NCI-H128 (cell line): Measurements from ENCODE around the gene OR1F1.
"Not testable (repeated sequence)": the region's sequence is repeated elsewhere in the genome, so short reads cannot be mapped to it uniquely, and the experiment has no call there.

ENCODE experiments used
- DNase-seq: peaks from one replicate; lab custom pipeline; 2025; ENCODE audit not compliant: unreplicated experiment; lab: John Stamatoyannopoulos, UW

OR1F1 gene

DNA sequence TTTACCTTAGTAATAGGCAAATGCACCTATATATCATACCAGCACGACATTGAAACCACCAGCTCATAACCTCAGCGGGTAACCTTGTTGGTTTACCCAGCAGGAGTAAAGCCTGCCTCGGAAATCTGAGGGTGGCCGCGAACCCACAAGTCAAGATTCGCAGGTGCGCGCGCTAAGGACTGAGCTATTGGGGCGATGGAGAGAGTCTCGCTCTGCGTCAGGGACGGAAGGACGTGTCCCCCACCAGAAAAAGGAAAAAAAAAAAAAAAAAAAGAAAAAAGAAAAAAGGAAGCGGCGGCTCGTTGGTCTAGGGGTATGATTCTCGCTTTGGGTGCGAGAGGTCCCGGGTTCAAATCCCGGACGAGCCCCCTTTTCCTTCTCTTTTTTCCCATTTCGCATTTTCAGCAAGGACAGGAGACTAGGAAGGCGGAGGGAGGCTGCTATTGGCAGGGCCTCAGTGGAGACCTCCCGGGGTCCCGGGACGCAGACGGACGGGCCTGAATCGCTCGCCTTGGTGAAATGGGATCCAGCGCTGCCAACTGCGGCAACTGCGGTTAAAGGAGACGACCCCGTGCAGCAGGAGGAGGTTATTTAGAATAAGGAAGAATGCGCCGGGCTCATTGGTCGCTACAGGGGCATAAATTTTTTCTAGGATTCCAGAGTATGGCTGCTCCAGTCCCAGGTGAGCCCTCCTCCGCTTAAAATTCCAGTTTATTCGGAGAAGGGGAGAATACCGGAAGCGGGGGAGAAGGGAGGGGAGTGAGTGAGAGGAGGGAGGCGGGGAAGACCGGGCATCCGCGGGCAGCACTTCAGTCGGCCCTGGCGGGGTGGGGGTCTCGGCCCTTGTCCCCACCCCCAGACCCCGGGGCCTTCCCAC is at the start of gene OR1F1:
OR1F1 (plus strand) TSS at position 407 of the 877 bp plus-strand sequence.
- DNase-seq = no peak

GRCh38 chr16:3138342-3138741 is 49.7 kb upstream of the OR1F1 start:
- DNase-seq = no peak

- DNase-seq = no peak
These were observed 49.1 kb upstream of the OR1F1 start for GRCh38 chr16:3138823-3139426.

- DNase-seq = not testable (repeated sequence)
These were observed 48.4 kb upstream of the OR1F1 start for GRCh38 chr16:3139561-3139960.

GRCh38 chr16:3140603-3141427 is 47.2 kb upstream of the OR1F1 start:
- no peak for DNase-seq

- DNase-seq = no peak
These were observed 46.2 kb upstream of the OR1F1 start for GRCh38 chr16:3141781-3142311.

- DNase-seq = no peak
These were observed 45.7 kb upstream of the OR1F1 start for GRCh38 chr16:3142327-3142726.

DNA sequence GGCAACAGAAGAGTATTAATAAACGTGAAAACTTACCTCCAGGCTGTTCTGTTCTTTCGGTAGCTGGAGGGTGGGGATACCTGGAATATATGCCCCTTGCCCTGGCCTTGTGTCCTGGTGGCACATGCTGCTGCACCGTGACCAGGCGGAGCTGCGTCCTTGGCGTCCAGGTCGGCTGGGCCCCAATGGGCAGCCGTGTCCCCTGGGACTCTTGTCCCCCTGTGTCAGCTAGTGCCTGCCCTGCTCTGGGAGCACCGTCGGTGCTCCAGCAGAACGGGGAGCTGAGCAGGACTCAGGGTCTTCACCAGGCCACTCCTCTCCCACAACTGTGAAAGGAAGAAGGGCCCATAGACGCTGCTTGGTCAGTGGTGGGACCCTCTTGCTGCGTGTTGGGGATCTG is 45.2 kb upstream of the OR1F1 start:
- no peak for DNase-seq

- no peak for DNase-seq
These were observed 44.8 kb upstream of the OR1F1 start for GRCh38 chr16:3143189-3143588.

DNA sequence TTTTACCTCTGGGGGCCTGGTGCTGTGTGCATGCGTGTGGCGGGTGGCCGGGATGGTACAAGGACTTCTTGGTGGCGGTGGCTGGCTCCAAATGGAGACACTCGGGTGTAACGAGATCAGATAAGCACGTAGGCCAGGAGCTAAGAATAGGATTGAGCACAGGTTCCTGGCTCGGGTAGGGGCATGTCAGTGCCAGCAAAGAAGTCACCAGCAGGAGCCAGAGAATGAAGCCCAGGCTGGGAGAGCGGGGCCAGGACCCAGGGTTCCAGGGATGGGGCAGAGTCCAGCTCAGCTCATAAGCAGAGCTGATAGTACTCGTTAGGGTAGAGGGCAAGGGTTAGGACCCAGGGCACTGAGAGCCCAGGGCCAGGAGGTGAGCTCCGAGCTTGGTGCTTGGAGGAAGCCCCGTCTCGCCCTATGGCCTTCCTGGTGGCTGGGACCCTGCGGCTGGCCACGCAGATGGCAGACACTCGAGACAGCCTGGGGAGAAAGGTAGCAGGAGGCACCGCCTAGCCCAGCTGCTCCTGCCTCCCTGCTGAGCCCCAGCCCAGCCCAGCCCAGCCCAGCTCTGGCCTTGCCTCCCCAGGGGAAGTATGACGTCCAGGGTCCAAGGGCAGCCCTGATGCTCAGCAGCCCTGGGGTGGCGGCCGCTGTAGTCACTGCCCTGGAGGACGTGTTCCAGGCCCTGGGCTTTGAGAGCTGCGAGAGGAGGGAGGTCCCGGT is 44.2 kb upstream of the OR1F1 start:
- no peak for DNase-seq

- no peak for DNase-seq
These were observed 43.6 kb upstream of the OR1F1 start for GRCh38 chr16:3144321-3144983.

DNA sequence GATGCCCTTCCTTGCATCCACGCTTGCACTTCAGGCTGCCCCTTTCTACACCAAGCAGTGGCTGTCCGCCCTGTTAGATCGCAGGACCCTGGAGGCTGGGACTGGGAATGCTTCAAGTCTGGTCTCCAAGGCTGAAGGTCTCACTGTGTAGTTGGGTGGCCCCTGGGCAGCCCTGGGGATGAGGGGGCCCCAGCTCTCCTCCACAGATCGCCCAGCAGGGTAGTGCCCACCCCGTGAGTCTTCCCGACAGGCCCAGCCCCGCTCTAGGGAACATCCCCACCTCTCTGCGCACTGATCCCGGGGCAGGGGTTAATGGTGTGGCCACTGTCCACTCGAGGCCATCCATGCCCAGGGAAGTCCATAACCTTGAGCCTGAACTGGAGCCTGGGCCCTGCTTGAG is 42.9 kb upstream of the OR1F1 start:
- DNase-seq = no peak

DNA sequence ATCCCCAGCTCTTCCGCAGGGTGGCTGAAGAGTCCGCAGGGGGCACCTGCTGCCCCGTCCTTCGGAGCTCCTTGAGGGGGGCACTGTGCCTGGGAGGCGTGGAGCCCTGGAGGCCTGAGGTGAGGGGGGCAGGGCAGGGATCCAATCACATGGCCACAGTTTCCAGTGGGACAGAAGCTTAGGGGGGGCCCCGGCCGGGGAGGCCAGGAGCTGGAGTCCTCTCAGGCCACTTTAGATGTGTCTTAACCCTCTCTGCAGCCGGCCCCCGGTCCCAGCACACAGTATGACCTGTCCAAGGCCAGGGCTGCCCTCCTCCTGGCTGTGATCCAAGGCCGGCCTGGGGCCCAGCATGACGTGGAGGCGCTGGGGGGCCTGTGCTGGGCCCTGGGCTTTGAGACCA is 42.3 kb upstream of the OR1F1 start:
- DNase-seq = no peak

GRCh38 chr16:3147046-3147756 is 40.8 kb upstream of the OR1F1 start:
- no peak for DNase-seq

GRCh38 chr16:3147757-3148104 is 40.3 kb upstream of the OR1F1 start:
- DNase-seq = no peak

DNA sequence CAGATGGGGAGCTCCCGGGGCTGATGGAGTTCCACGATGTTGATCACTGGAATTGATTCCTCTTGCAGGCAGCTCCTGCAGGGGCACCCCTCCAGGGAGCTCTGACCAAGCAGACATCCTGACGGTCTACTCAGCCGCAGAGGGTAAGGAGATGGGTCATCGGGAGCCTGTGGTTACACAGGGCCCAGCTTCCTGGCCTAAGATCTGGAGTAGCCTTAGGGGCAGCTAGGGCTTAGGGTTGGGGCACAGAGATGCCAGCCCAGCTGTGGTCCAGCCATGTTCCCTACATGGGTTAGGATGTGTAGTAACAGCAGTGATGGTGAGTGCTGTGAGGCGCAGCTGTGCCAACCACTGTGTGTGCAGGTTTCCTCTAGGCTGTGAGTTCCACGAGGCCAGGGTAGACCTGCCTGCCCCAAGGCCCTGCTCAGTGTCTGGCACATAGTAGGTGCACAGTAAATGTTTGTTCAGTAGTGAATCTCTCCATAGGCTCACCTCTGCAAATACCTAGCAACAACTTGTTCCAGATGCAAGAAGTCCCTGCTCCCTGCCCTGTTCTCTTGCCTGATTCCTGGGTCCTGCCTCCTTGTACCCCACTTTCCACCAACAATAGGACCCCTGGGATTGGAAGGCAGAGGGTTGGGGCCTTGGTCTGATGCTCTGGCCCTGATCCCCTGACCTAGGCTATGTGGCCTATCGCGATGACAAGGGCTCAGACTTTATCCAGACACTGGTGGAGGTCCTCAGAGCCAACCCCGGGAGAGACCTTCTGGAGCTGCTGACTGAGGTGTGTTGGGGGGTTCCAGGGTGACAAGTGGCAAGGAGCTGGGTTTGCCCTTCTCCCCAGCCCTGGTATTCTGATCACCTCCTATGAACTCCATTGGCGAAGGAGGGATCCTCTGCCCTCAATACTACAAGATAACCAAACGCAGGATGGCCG is 39.5 kb upstream of the OR1F1 start:
- no peak for DNase-seq

DNA sequence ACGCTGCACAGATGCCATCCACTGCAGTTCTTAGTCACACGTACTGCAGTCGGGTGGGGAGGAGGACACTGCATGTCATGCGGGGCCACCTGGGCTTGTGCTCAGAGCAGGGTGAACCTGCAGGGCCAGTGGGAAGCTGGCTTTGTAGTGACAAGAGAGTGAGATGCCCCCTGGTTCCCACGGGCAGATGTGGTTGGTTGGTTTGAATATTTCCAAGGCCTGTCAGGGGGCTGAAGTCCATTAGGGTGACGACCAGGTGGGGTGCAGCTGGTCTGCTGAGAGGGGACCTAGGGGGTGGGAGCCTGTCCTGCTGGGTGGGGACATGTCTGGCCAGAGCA is 38.8 kb upstream of the OR1F1 start:
- DNase-seq = no peak

DNA sequence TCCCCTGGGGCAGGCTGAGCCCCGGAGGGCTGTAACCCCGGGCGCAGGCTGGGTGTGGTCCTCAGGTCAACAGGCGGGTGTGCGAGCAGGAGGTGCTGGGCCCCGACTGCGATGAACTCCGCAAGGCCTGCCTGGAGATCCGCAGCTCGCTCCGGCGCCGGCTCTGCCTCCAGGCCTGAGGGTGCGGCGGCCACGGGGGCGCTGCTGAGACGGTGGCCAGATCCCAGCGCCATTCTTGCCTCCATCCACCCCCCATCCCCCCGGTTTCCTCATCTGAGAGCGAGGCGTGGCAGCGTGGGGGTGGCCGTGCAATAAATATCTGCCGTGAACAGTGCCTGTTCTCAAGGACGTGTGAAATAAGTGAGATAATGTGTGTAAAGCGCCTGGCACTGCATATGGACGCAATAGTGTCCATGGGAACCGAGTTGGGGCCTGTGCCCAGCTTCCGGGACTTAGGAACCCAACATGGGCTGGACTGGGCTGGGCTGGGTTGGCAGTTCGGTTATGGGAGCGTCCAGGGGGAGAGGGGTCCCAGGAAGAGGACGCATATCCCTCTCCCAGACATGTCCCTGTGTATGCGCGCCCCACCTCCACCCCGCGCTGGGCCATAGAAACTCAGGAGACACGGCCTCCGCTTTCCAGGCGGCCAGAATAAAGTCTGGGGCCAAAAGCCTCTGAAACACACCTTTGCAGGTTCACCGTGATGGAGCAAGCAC is 38.2 kb upstream of the OR1F1 start:
- DNase-seq = no peak
